ENCODE data around the gene SAPCD1.

SAPCD1 gene

GRCh38 chr6:31729979-31730630, 32.4 kb upstream of the SAPCD1 start:
- peak; percentile 70 for DNase-seq

GRCh38 chr6:31730631-31731086, 31.8 kb upstream of the SAPCD1 start:
- DNase-seq: no peak

- DNase-seq: no peak
Observed at GRCh38 chr6:31732029-31732428, 30.4 kb upstream of the SAPCD1 start.

GRCh38 chr6:31733734-31734133, 28.7 kb upstream of the SAPCD1 start:
- DNase-seq: no peak

- DNase-seq: no peak
Observed at GRCh38 chr6:31734247-31734820, 28.1 kb upstream of the SAPCD1 start.

GRCh38 chr6:31734821-31735406, 27.5 kb upstream of the SAPCD1 start:
- DNase-seq: no peak

- DNase-seq: peak; percentile 70
Observed at GRCh38 chr6:31736021-31736767, 26.3 kb upstream of the SAPCD1 start, which contains the start of gene CLIC1. Gene CLIC1 (minus strand): TSS chr6:31736530. CDS start chr6:31736300, 230 bp downstream.

- no peak for DNase-seq
Observed at GRCh38 chr6:31736768-31737314, 25.6 kb upstream of the SAPCD1 start.

GRCh38 chr6:31737315-31737990, 25.0 kb upstream of the SAPCD1 start:
- DNase-seq: no peak

GRCh38 chr6:31737991-31738979, 24.2 kb upstream of the SAPCD1 start:
- DNase-seq: no peak

GRCh38 chr6:31739639-31740396, 22.6 kb upstream of the SAPCD1 start, which contains the start of gene MSH5:
Gene MSH5 (plus strand): TSS chr6:31740005. CDS start chr6:31740467, 462 bp downstream.
- peak; percentile 98 for DNase-seq

- DNase-seq: no peak
Observed at GRCh38 chr6:31740397-31741223, 21.8 kb upstream of the SAPCD1 start.

- DNase-seq: no peak
Observed at GRCh38 chr6:31741815-31742214, 20.6 kb upstream of the SAPCD1 start.

GRCh38 chr6:31742894-31743293, 19.6 kb upstream of the SAPCD1 start:
- DNase-seq: no peak

GRCh38 chr6:31744422-31744821, 18.0 kb upstream of the SAPCD1 start:
- DNase-seq: no peak

- no peak for DNase-seq
Observed at GRCh38 chr6:31749301-31750036, 13.0 kb upstream of the SAPCD1 start.

GRCh38 chr6:31750411-31751022, 11.9 kb upstream of the SAPCD1 start:
- DNase-seq: no peak

- DNase-seq: no peak
Observed at GRCh38 chr6:31752739-31753319, 9.6 kb upstream of the SAPCD1 start.
